PFSK-1 (cell line): ENCODE measurements around the gene MBD6.

Experiments used
- FOXP2 ChIP-seq: optimal IDR thresholded peaks from 2 replicates; pipeline ENCODE3; 2011; ENCODE audit warnings: borderline replicate concordance, control low read depth, inconsistent platforms; ENCODE audit not compliant: insufficient read depth; ENCODE audit errors: extremely low read length, extremely low read depth
- POLR2AphosphoS5 ChIP-seq: IDR thresholded peaks from 2 replicates; pipeline ENCODE4 v1.6.1; 2012; ENCODE audit warnings: low read depth, mild to moderate bottlenecking, control low read depth, low read length, moderate library complexity
- REST ChIP-seq, 2 experiments: IDR thresholded peaks; 2 replicates each; pipeline versions ENCODE4 v1.6.1 to v1.8.0; 2011 to 2012; ENCODE audit warnings: low read depth in 2 of 2, low read length in 2 of 2, control low read depth in 1 of 2, inconsistent platforms in 1 of 2, mild to moderate bottlenecking in 1 of 2, moderate library complexity in 1 of 2; ENCODE audit not compliant: insufficient read depth in 1 of 2
- SIN3A ChIP-seq: IDR thresholded peaks from 2 replicates; pipeline ENCODE4 v1.6.1; 2012; ENCODE audit warnings: mild to moderate bottlenecking, low read length, moderate library complexity, borderline replicate concordance; ENCODE audit not compliant: insufficient read depth
- TAF1 ChIP-seq: IDR thresholded peaks from 2 replicates; pipeline ENCODE4 v1.6.1; 2012; ENCODE audit warnings: low read length, control low read depth, borderline replicate concordance; ENCODE audit not compliant: insufficient read depth

Gene MBD6

GRCh38 chr12:57552306-57552651, 29.7 kb downstream of the MBD6 start:
- TF ChIP-seq REST (IDR thresholded peaks at IDR 0.05; ENCODE audit: insufficient read depth in 1 of 2, low read depth in 2 of 2, low read length in 2 of 2) = no peak
- TF ChIP-seq POLR2AphosphoS5 = no peak
- TF ChIP-seq SIN3A = no peak
- no peak for TF ChIP-seq TAF1
- no peak for TF ChIP-seq FOXP2

- TF ChIP-seq REST (IDR thresholded peaks at IDR 0.05; ENCODE audit: insufficient read depth in 1 of 2, low read depth in 2 of 2, low read length in 2 of 2) (peak in 1 of 2 experiments; percentile 55; a peak in 1 of 4 replicates), TAF1 (no peak)
Measured at GRCh38 chr12:57552835-57553313, 30.2 kb downstream of the MBD6 start.

- TF ChIP-seq SIN3A = no peak
- no peak for TF ChIP-seq FOXP2
- no peak for TF ChIP-seq TAF1
- TF ChIP-seq REST (IDR thresholded peaks at IDR 0.05; ENCODE audit: insufficient read depth in 1 of 2, low read depth in 2 of 2, low read length in 2 of 2) = no peak
- TF ChIP-seq POLR2AphosphoS5 = no peak
Measured at GRCh38 chr12:57553343-57554202, 30.9 kb downstream of the MBD6 start.

- TF ChIP-seq SIN3A = no peak
- no peak for TF ChIP-seq TAF1
- no peak for TF ChIP-seq FOXP2
- TF ChIP-seq REST (IDR thresholded peaks at IDR 0.05; ENCODE audit: insufficient read depth in 1 of 2, low read depth in 2 of 2, low read length in 2 of 2) = no peak
- TF ChIP-seq POLR2AphosphoS5 = no peak
Measured at GRCh38 chr12:57554453-57554852, 31.8 kb downstream of the MBD6 start.

GRCh38 chr12:57554897-57555296, 32.3 kb downstream of the MBD6 start:
- no peak for TF ChIP-seq SIN3A
- no peak for TF ChIP-seq REST (IDR thresholded peaks at IDR 0.05; ENCODE audit: insufficient read depth in 1 of 2, low read depth in 2 of 2, low read length in 2 of 2)
- TF ChIP-seq FOXP2 = no peak
- no peak for TF ChIP-seq TAF1
- no peak for TF ChIP-seq POLR2AphosphoS5
